GM19328 (cell line): Measurements from ENCODE around the gene PLA1A.
"Not testable (repeated sequence)": the region's sequence is repeated elsewhere in the genome, so short reads cannot be mapped to it uniquely, and the experiment has no call there.

Experiments used
- ATAC-seq: cut with Tn5 transposase; IDR thresholded peaks from one replicate; pipeline ENCODE4 v1.9.1; 2021; ENCODE audit warnings: mild to moderate bottlenecking, moderate library complexity; ENCODE audit not compliant: unreplicated experiment

PLA1A gene

GRCh38 chr3:119660474-119661440 is 63.1 kb downstream of the PLA1A start, which contains the start of gene POPDC2:
TSS of gene POPDC2 (minus strand) at chr3:119660589. CDS start at chr3:119660423, 166 bp downstream.
- no peak for ATAC-seq

GRCh38 chr3:119662604-119663373 is 65.1 kb downstream of the PLA1A start:
- ATAC-seq: no peak

GRCh38 chr3:119663885-119664284 is 66.2 kb downstream of the PLA1A start:
- ATAC-seq: no peak

GRCh38 chr3:119664370-119664769 is 66.7 kb downstream of the PLA1A start:
- no peak for ATAC-seq

- no peak for ATAC-seq
Measured at GRCh38 chr3:119664850-119665379, 67.2 kb downstream of the PLA1A start.

- ATAC-seq: no peak
Measured at GRCh38 chr3:119665954-119666559, 68.4 kb downstream of the PLA1A start.

- ATAC-seq: no peak
Measured at GRCh38 chr3:119669906-119670570, 72.4 kb downstream of the PLA1A start.

- no peak for ATAC-seq
Measured at GRCh38 chr3:119672776-119673175, 75.1 kb downstream of the PLA1A start.

GRCh38 chr3:119673875-119674274 is 76.2 kb downstream of the PLA1A start:
- no peak for ATAC-seq

- no peak for ATAC-seq
Measured at GRCh38 chr3:119675188-119675874, 77.6 kb downstream of the PLA1A start.

- ATAC-seq: no peak
Measured at GRCh38 chr3:119676020-119676419, 78.3 kb downstream of the PLA1A start.

GRCh38 chr3:119676771-119677640 is 79.3 kb downstream of the PLA1A start, which contains the start of gene COX17:
TSS of gene COX17 (minus strand) at chr3:119677406. CDS start at chr3:119677310, 96 bp downstream.
- peak; percentile 86 for ATAC-seq

GRCh38 chr3:119677641-119677934 is 79.9 kb downstream of the PLA1A start:
- no peak for ATAC-seq

- not testable (repeated sequence) for ATAC-seq
Measured at GRCh38 chr3:119678209-119678608, 80.5 kb downstream of the PLA1A start.
